ENCODE data around the gene PLTP.

- TF ChIP-seq CTCF (IDR thresholded peaks at IDR 0.05) (no peak), POLR2A (IDR thresholded peaks at IDR 0.05) (no peak), POLR2AphosphoS5 (IDR thresholded peaks at IDR 0.05) (no peak), EP300 (IDR thresholded peaks at IDR 0.05) (no peak)
Observed at GRCh38 chr20:45918182-45918737, 6.3 kb upstream of the PLTP start.

Measured in gastroesophageal sphincter (tissue), 3 donors.